GM19395 (cell line): ENCODE results near the gene LTN1.
A peak's percentile ranks its signal among the peaks of the same experiment; 100 is the strongest.
"Not testable (repeated sequence)": the region's sequence is repeated elsewhere in the genome, so short reads cannot be mapped to it uniquely, and the experiment has no call there.

Source experiments
- ATAC-seq: cut with Tn5 transposase; IDR thresholded peaks from one replicate; pipeline ENCODE4 v1.9.1; 2021; ENCODE audit warnings: mild to moderate bottlenecking, moderate library complexity; ENCODE audit not compliant: unreplicated experiment

LTN1 gene

DNA sequence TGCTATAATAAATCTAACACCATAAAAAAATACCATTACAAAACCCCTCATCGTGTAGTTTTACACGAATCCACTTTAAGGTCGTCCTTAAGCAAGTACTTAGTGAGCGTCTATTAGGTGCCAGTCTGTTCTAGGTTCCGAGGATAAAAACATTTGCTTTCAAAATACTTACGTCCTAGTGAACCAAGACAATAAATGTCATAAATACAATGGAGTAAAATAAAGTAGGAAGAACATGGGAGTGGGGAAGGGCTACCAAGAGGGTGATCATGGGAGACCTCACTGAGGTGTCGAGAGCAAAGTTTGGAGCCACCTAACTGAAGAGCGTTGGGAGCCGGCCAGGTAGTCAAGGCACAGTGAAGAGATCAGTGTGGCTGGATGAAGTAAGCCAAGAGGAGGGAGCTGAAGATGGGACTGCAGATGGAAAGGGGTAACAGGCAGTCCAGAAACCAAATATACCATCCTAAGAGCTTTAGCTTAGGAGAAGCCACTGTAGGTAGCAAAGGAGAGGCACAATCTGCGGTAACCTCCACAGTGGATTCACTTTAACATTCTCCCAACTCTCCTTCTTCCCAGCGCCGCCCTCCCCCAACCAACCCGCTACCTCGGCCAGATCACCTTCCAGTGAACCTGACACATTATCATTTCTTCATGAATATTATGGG, 684 bp downstream of the LTN1 start:
- ATAC-seq: no peak

DNA sequence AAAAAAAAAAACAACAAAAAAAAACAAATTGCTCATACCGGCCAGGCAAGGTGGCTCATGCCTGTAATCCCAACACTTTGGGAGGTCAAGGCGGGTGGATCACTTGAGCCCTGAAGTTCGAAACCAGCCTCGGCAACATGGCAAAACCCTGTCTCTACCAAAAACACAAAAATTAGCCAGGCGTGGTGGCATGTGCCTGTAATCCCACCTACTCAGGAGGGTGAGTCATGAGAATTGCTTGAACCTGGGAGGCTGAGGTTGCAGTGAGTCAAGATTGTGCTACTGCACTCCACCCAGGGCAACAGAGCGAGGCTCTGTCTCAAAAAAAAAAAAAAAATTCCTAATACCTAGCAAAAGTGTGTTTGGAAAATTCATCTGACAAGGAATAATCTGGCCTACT, 4.5 kb downstream of the LTN1 start:
- not testable (repeated sequence) for ATAC-seq

DNA sequence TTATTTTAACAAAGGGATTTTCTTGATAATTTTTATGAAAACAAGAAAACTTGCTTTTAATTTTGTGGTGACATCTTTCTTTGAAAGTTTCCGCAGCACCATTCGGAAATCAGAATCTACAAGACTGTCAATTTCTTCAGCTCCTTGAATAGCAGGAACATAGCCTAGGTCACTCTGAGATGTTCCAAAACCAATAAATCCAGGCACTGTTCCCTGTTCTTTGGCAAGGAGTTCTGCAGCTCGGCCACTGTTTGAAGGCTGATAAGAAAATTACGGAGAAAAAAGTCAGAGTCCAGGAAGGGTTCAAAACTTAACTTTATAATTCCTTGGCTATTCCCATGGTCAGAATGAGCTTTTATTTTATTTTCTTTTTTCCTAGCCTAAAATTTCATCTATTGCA, 6.0 kb downstream of the LTN1 start:
- ATAC-seq: no peak

DNA sequence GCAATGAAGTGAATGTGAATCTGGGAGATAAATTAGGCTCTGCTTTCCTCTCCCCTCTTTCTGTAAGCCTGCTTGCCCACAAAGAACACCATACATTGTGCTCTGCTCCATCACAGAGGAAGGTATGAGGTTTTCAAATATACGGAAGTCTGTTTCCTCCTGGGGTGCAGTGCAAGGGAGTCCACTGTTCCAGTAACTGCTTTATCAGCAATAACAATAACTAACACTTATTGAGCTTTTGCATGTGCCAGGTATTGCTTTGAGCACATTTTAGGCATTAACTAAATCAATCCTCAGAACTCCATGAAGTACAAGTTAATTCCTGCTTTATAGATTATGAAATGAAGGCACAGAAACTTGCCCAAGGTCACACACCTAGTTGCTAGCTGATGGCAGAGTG, 10.0 kb downstream of the LTN1 start:
- no peak for ATAC-seq

DNA sequence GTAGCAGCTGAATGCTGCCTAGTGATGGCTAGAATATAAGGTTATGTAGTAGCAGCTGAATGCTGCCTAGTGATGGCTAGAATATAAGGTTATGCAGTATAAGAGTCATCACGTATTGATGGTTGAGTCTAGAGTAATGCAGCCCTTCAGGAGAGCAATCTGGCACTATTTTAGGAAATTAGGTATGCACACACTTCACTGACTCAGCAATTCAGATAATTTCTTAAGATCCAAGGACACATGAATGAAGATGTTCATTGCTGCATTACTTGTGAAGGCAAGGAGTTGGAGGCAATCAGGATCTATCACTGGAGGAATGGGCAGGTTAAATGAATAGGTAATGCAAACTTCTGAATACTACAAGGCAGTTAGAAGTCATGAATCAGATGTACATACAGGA, 13.6 kb downstream of the LTN1 start:
- ATAC-seq: no peak

DNA sequence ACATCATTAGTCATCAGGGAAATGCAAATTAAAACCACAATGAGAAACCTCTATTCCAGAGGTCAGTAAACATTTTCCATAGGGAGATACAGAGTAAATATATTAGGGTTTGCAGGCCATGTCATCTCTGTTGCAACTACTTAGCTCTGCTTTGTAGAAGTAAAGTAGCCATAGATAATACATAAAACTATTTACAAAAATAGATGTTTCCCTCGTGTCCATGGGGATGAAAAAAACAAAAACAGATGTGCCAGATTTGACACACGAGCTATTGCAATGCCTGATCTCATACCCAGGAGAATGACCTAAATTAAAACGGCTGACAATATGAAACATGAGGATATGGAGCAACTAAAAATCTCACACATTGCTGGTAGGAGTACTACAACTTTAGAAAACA, 17.3 kb downstream of the LTN1 start:
- ATAC-seq: no peak

DNA sequence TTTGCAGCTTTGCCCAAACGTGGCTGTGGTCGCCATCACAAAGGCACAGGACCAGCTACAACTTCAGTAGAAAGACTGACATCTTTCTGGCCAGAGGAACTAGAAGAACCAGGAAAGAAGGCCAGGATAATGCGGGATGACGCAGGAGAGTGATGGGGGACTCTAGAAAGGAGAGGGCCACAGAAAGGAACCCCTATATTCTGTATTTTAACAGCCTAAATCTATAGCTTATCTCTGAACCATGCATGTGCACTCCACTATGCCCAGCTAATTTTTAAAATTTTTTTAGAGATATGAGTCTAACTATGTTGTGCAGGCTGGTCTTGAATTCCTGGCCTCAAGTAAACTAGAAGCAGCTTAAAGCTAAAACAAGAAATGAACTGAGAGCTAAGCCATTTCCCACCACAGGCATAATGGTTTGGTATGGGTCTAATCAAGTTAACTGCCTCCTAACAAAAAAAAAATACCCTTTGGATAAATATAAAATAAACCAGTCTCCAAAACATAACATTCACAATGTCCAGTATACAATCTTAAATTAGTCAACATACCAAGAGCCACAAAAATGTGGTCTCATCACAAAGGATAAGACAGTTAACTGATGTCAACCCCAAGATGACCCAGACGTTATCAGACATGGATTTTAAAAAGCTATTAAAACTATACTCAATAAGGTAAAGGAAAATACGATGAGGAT, 18.0 kb downstream of the LTN1 start:
- ATAC-seq: no peak

DNA sequence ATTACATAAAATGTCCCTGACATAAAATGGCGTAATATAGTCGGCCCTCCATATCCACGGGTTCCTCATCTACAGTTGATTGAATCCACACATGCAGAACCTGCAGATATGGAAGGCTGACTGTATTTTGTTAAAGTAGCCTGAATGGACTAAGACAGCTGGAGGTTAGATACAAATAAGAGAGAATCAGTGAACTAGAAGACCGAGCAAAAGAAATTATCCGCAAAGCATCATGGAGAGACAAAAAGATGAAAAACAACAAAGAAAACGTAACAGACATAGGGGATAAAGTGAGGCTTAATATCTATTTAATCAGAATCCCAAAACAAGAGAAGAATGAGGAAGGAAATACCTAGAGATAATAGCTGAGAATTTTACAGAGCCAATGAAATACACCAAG, 20.3 kb downstream of the LTN1 start:
- no peak for ATAC-seq

DNA sequence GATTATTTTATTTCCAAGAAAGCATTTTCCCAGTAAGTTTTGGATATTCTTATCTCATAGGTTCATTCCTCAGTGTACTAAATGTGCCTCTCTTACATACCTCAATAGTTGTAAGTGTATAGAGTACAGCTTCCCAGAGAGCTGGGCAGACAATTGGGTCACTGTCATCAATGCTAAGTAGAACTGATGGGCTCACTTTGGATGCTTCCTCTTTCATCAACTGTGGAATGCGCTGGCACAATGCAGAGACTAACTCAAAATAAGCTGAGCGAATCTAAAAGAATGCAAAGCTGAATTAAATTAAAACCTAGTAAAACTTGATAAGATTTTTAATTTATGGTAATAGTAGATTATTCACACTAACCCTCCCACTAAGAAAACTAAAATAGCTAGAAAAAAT, 21.5 kb downstream of the LTN1 start:
- ATAC-seq: no peak

DNA sequence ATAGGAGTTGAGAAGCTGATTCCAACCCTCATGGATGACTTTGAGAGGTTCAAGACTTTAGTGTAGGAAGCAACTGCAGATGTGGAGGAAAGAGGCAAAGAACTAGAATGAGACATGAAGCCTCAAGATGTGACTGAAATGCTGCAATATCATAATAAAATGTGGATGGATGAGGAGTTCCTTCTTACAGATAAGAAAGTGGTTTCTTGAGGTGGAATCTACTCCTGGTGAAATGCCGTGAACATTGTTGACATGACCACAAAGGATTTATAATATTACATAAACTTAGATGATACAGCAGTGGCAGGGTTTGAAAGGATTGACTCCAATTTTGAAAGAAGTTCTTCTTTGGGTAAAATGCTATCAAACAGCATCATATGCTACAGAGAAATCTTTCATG, 28.8 kb downstream of the LTN1 start:
- no peak for ATAC-seq

DNA sequence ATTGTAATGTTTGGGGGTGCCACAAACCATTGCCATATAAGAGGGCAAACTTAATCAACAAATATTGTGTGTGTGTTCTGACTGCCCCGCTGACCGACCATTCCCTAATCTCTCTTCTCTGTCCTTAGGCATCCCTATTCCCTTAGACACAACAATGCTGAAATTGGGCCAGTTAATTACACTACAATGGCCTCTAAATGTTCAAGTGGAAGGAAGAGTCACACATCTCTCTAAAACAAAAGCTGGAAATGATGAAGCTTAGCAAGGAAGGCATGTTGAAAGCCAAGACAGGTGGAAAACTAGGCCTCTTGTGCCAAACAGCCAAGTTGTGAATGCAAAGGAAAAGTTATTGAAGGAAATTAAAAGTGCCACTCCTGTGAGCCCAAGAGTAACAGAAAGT, 30.2 kb downstream of the LTN1 start:
- no peak for ATAC-seq

DNA sequence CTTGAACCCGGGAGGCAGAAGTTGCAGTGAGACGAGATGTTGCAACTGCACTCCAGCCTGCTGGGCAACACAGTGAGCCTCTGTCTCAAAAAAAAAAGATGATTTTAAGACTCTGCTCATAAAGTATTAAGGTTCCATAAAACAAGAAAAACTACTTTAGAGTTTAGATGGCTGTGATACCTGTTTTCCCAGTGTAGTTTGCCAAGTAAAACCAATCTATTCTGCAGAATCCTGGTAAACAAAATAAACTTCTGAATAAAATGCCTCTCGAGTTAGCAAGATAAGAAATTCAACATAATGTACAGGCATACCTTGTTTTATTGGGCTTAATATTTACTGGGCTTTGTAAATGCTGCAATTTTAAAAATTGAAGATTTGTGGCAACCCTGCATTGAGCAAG, 30.8 kb downstream of the LTN1 start:
- no peak for ATAC-seq

DNA sequence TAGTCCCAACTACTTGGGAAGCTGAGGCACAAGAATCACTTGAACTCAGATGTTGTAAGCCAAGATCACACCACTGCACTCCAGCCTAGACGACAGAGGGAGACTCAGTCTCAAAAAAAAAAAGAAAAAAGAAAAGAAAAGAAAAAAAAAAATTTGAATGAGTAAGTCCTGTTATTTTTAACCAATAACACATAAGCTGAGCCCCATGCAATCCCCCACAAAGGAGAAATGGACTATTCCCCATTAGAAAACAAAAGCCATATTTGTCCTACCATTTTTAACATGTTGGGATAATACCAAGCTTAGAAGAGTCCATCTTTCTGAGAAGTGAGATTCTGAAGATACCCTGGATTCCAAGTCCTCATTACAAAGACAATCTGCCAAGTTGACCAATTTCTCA, 32.4 kb downstream of the LTN1 start:
- no peak for ATAC-seq

DNA sequence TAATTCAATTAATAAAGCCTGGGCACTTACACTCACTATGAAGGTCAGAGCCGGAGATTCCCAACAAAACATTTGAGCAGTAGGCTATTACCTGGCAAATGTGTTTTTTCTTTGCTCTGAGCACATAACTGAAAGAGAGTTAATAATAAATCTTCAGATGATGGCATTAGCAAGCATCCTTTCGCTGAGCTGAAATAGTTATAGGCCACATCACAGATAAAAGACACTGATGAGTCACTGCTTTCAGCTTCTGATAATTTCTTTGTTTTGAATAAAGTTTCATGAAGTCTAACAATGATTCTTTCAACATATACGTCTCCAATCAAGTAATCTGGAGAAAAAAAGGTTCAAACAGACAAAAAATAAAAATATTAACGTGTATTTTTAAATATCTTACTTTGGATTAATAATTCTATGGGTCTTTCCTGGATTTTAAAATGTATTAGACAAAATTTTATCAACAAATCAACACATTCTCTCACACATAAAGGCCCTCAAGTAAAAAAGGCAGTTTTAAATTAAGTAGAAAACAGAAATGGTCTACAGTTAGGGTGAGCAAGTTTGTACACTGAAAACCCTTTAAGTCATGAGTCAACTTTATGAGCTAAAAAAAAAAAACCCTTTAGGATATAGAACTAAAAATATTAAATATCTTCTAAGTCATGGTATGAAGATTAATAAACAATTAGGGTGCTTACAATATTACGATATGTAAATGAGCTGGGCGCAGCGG, 33.1 kb downstream of the LTN1 start:
- no peak for ATAC-seq

DNA sequence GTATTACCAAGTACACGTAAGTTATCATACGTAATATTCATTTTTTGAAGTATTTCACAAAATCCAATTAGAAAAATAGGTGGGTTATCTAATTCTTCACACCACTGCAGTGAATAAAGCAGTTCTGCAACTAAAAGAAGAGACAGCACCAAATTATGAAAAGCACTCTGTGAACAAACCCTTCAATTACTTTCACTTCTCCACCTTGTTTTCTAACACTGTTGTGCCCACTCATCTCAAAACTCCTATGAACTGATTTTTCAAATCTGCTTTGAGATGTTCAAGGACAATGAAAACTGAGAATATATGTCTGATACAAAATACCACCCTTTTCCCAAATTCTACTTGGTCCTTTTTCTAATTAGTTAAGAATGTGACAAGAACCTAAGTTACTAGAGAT, 39.4 kb downstream of the LTN1 start:
- ATAC-seq: peak; percentile 82

DNA sequence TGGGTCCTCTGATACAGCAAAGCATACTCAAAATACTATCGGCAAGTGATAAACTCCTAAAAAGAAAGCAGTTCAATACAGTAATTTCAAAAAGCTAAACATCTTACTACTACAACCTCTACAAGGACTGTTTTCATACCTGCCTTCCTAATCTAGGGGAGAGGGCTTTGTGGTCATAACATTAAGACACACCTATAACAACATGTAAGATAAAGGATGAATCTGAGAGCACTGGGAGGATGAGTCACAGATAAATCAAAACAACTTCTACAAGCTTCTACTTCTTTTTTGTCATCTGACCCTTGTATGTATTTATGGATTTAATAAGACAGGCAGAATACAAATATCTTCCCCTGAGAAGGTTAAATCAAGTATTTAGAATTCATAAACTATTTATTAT, 40.0 kb downstream of the LTN1 start:
- no peak for ATAC-seq

DNA sequence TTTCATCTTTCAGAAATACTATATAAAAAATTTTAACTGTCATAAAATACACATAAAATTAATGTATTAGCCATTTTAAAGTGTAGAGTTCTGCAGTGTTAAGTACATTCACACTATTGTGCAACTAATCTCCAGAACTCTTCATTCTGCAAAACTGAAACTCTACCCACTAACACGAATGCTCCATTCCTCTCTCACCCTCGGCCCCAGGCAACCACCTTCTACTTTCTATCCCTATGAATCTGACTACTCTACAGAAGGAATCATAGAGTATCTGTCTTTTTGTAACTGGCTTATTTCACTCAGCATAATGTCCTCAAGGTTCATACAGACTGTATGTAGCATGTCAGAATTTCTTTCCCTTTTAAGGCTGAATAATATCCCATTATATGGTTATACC, 43.4 kb downstream of the LTN1 start:
- no peak for ATAC-seq

DNA sequence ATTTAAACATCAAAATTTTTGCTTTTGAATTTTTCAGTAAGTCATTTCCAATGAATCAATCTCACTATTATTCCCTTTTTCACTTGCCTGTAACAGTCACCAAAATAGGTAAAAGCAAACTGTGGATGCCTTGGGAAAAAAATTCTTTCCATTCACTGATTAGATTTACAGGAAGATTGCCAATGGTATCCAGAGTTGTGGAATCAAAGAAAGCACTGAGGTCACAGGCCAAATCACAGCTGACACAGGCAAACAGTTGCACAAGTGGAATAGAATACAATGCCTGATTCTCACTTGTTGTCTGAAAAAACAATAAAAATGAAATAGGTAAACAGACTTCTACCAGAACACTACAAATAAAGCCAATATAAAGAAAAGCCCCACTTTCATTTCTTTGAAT, 48.4 kb downstream of the LTN1 start:
- no peak for ATAC-seq

DNA sequence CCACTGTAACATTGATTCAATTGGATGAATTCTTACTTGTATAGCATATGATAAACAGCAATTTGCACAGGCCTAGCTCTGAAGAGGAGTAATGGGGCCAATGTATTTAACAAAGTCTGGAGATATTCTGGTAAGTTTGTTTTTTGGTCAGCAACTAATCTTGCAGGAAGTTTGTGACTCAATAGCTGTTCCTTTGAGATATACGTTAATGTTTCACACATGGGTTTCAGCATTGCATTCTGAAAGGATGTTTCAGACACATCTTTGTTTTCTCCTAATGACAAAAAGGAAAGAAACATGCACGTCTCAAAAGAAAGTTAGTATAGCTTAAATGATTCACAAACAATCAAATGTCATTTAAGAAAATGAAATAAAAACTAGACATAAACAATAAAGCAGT, 49.0 kb downstream of the LTN1 start:
- no peak for ATAC-seq

DNA sequence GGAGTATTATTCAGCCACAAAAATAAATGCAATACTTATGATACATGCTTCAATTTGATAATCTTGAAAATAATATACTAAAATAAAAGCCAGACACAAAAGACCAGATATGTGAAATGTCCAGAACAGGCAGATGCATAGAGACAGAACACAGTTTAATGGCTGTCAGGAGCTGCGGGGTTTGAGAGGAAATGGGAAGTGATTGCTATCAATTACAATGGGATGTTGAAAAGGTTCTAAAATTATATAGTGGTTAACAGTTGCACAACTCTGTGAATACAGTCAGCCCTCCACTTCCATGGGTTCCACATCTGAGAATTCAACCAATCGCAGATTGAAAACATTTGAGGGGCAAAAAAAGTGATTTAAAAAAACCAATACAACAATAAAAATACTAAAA, 54.0 kb downstream of the LTN1 start:
- ATAC-seq: no peak

DNA sequence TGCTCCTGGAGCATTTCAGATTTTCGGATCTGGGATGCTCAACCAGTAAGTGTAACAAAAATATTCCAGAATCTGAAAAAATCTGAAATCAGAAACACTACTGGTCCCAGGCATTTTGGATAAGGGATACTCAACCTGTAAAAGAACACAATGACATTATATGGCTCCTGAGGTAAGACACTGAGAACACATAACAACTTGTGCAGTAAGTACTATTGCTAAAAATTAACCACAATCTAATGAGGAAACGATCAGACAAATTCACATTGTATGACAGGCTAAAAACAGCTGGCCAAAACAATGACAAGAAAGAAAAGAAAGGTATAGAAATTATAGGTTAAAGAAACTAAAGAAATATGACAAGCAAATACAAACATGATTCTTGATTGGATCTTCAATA, 54.9 kb downstream of the LTN1 start:
- no peak for ATAC-seq

DNA sequence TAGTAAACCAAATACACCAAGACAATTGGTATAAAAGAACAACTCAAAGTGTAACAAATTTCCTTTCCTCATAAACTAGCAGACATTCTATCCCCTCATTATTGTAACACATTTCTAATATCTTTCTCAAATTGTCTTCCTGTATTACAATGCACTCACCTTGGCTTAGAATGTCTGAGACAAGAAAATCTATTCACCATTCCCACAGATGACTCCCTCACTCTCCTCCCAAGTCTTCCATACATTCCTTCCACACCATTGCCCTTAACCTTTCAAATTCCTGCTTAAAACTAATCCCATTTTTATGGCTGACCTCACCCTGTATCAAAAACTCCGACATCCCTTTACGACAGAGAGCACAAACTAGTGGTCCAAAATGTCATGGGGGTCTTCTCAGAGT, 56.0 kb downstream of the LTN1 start:
- ATAC-seq: no peak
